C4-2B (cell line): ENCODE measurements around the gene SPTBN4.

Experiments
- ZFX ChIP-seq: fragments of 450-650 bp; IDR thresholded peaks from 2 replicates; pipeline ENCODE4 v1.6.1; 2017
- TF ChIP-seq, protein P1 (sequence below): fragments of 450-650 bp; conservative IDR thresholded peaks from 2 replicates; pipeline ENCODE4 v1.5.1; 2017; ENCODE audit warnings: mild to moderate bottlenecking

GRCh38 chr19:40508739-40509260, 42.0 kb downstream of the SPTBN4 start:
- TF ChIP-seq, protein P1, sequence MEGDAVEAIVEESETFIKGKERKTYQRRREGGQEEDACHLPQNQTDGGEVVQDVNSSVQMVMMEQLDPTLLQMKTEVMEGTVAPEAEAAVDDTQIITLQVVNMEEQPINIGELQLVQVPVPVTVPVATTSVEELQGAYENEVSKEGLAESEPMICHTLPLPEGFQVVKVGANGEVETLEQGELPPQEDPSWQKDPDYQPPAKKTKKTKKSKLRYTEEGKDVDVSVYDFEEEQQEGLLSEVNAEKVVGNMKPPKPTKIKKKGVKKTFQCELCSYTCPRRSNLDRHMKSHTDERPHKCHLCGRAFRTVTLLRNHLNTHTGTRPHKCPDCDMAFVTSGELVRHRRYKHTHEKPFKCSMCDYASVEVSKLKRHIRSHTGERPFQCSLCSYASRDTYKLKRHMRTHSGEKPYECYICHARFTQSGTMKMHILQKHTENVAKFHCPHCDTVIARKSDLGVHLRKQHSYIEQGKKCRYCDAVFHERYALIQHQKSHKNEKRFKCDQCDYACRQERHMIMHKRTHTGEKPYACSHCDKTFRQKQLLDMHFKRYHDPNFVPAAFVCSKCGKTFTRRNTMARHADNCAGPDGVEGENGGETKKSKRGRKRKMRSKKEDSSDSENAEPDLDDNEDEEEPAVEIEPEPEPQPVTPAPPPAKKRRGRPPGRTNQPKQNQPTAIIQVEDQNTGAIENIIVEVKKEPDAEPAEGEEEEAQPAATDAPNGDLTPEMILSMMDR = no peak
- TF ChIP-seq ZFX = no peak
